Measurements from ENCODE around the gene DLGAP4. TPM values are rescaled to one million over a fixed set of nuclear protein-coding genes. Genes with fewer than 3 reads are reported as not detected.

The DLGAP4 gene
- total and polyA plus RNA-seq, 9 of the 15 experiments (the other 6 are each of a cell fraction or from before 2014, with no cell fraction given), result 0.31 to 34.1 (median 4.5) TPM

DNA sequence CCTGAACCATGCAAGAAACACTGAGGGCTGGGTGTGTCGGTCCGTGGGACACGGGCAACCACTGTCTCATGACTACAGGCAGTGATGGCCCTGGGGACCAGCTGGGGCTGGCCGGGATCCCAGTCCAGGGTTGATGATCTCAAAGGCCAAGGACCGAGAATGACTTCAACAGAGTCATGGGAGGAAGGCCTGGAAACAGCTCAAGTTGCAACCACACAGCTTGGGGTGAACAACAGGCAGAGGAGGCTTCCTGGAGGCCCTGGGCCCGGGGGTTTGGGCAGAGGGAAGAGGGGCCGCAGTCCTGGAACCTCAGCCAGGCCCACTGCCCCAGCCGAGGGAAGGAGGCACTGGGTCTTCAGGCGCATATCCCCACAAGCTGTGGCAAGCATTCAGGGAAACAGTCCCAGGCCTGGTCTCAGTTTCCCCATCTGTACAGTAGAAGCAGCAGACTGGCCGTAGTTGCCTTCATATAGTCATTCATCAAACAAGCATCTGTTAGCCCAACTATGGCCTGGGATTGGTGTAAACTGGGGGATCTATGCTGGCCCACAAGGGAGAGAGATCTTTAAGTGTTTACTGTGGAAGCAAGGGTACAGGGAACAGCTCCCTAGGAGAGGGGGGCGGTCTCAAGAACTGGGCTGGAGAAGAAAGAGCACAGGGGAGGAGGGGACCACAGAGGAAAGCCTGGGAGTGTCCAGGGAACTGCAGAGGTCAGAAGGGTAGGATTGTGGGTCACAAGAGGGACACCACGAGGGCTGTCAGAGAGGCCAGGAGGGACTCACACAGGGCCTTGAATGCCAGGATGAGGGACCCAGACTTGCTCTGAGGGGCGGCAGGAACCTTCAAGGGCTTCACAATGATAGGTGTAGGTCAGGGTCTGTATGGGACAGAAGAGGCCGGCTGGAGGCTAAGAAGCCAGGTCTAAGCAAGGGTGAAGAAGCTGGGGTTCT is 237.3 kb downstream of the DLGAP4 start:
- ChIA-PET POLR2A (interaction anchor here (0.6 to 1.1 kb wide), 5 partner anchors 10 to 309 kb away, joined by 3 to 5 read pairs (median 3); no protein-coding TSS in a partner anchor), CTCF (ENCODE audit: low intra/inter-chr PET ratio) (no interaction called here)
- Histone ChIP-seq H3K27me3 (ENCODE audit: control insufficient read depth in 2 of 2, insufficient read depth in 2 of 2, low read length in 2 of 2) (no peaks in the 10 kb centered on the region), H3K36me3 (ENCODE audit: control insufficient read depth, insufficient read depth, low read length) (no peaks in the 10 kb centered on the region), H3K4me2 (ENCODE audit: insufficient read depth, low read length) (no peak overlapping the region), H3K9me3 (replicated peaks; ENCODE audit: control insufficient read depth, insufficient read depth, low read depth, low read length) (no peaks in the 10 kb centered on the region), H2AFZ (ENCODE audit: low read depth, low read length) (no peak overlapping the region), H3K4me1 (replicated peaks in 1 of 2; ENCODE audit: control insufficient read depth in 2 of 2, insufficient read depth in 2 of 2, low read length in 2 of 2) (peaks cover 0 to 47% of the 10 kb centered on the region in 2 experiments; a peak in 3 of 5 replicates), H3K27ac (ENCODE audit: extremely low read depth, low read depth, low read length) (no peak overlapping the region), H4K20me1 (replicated peaks; ENCODE audit: control insufficient read depth, insufficient read depth, low read length) (no peaks in the 10 kb centered on the region), H3K4me3 (no peak overlapping the region), H3K9ac (ENCODE audit: insufficient read depth in 1 of 2, low read depth in 2 of 2, low read length in 2 of 2) (peak overlapping the region in 1 of 2 experiments; percentile 71; a peak in 2 of 4 replicates), H3K79me2 (ENCODE audit: control insufficient read depth, insufficient read depth, low read length) (no peaks in the 10 kb centered on the region), H3K9me1 (ENCODE audit: control insufficient read depth, insufficient read depth, low read length) (no peaks in the 10 kb centered on the region)
- in situ Hi-C loops (cut with MboI), result loop anchor here (10.0 kb wide), 1 partner anchor 1469 kb away; no protein-coding TSS in a partner anchor
- FAIRE-seq (no peak), ATAC-seq (no peak), DNase-seq (ENCODE audit: extremely low read depth in 1 of 4, low spot score in 3 of 4) (no peak)
- BruUV-seq (replicated peaks), result no TSS peak
- intact Hi-C loops (cut with micrococcal nuclease), result loop anchor here (10.0 kb wide), 1 partner anchor 109 kb away; no protein-coding TSS in a partner anchor
- 55% methylated on average over 10 of the region's 14 CpGs for WGBS (ENCODE audit: insufficient coverage, low coverage, missing lambda C conversion rate)
- TF ChIP-seq RBM15 (IDR thresholded peaks at IDR 0.05; ENCODE audit: insufficient read depth, low read length) (no peak), POLR3G (IDR thresholded peaks at IDR 0.05; ENCODE audit: extremely low read depth, insufficient read length, insufficient replicate concordance) (no peak), CREM (IDR thresholded peaks at IDR 0.05; ENCODE audit: low read depth) (peak; percentile 27; the same call in 1 of the 2 replicates)
- TF ChIP-seq, protein P1, sequence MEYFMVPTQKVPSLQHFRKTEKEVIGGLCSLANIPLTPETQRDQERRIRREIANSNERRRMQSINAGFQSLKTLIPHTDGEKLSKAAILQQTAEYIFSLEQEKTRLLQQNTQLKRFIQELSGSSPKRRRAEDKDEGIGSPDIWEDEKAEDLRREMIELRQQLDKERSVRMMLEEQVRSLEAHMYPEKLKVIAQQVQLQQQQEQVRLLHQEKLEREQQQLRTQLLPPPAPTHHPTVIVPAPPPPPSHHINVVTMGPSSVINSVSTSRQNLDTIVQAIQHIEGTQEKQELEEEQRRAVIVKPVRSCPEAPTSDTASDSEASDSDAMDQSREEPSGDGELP (CRISPR knock-in tag; IDR thresholded peaks at IDR 0.05; ENCODE audit: borderline replicate concordance), result peak; percentile 32; the same call in 1 of the 2 replicates

Data from K562 (cell line).